Neuronal stem cell (in vitro differentiated cells): Measurements from ENCODE around the gene KCNJ6.

Source experiments
- DNase-seq: peaks from one replicate; pipeline ENCODE4 v3.0.0-alpha.2; 2013; ENCODE audit warnings: low spot score
- H2AFZ ChIP-seq: one replicate; pipeline ENCODE4 v1.6.1; 2013; ENCODE audit warnings: mild to moderate bottlenecking, low read length, inconsistent platforms
- H2AK5ac ChIP-seq: 2 replicates; pipeline ENCODE4 v1.6.1; 2013; ENCODE audit warnings: low read depth, mild to moderate bottlenecking, inconsistent platforms, low read length, moderate library complexity, mixed read lengths
- H2BK120ac ChIP-seq: 2 replicates; pipeline ENCODE4 v1.6.1; 2013; ENCODE audit warnings: low read depth, mild to moderate bottlenecking, inconsistent platforms, low read length, moderate library complexity, mixed read lengths
- H2BK12ac ChIP-seq: one replicate; pipeline ENCODE4 v1.6.1; 2013; ENCODE audit warnings: low read length, inconsistent platforms
- H2BK15ac ChIP-seq: 2 replicates; pipeline ENCODE4 v1.6.1; 2013; ENCODE audit warnings: mild to moderate bottlenecking, low read length, inconsistent platforms, mixed read lengths
- H2BK5ac ChIP-seq: one replicate; pipeline ENCODE4 v1.6.1; 2013; ENCODE audit warnings: inconsistent platforms, mild to moderate bottlenecking, low read length, moderate library complexity
- H3K14ac ChIP-seq: one replicate; pipeline ENCODE4 v1.6.1; 2013; ENCODE audit warnings: low read length, inconsistent platforms
- H3K18ac ChIP-seq: 2 replicates; pipeline ENCODE4 v1.6.1; 2013; ENCODE audit warnings: low read length, inconsistent platforms
- H3K23ac ChIP-seq: 2 replicates; pipeline ENCODE4 v1.6.1; 2013; ENCODE audit warnings: low read depth, mild to moderate bottlenecking, mixed read lengths, low read length, inconsistent platforms; ENCODE audit not compliant: poor library complexity
- H3K27ac ChIP-seq: replicated peaks from 3 replicates; pipeline ENCODE4 v1.5.1; 2013; ENCODE audit warnings: low read length, inconsistent platforms
- H3K27me3 ChIP-seq, 3 experiments: 2 replicates each; pipeline ENCODE4 v1.6.1; 2013; ENCODE audit warnings: low read length in 3 of 3, mild to moderate bottlenecking in 2 of 3, inconsistent platforms in 1 of 3, low read depth in 1 of 3, mixed read lengths in 1 of 3, moderate library complexity in 1 of 3; ENCODE audit not compliant: control insufficient read depth in 3 of 3, insufficient read depth in 3 of 3
- H3K36me3 ChIP-seq, 2 donors: replicated peaks in 1 of 2; 2 replicates each; pipeline ENCODE4 v1.6.1; 2013; ENCODE audit warnings: low read length in 2 of 2; ENCODE audit not compliant: control insufficient read depth in 2 of 2, insufficient read depth in 2 of 2
- H3K4ac ChIP-seq: 2 replicates; pipeline ENCODE4 v1.6.1; 2013; ENCODE audit warnings: inconsistent platforms, mild to moderate bottlenecking, low read length, moderate library complexity
- H3K4me1 ChIP-seq, 2 donors: 1 replicate in 1 of 2; 2 replicates in 1 of 2; pipeline ENCODE4 v1.6.1; 2013; ENCODE audit warnings: low read length in 2 of 2, low read depth in 1 of 2; ENCODE audit not compliant: control insufficient read depth in 2 of 2, insufficient read depth in 1 of 2
- H3K4me2 ChIP-seq: one replicate; pipeline ENCODE4 v1.6.1; 2013; ENCODE audit warnings: mild to moderate bottlenecking, low read length, inconsistent platforms; ENCODE audit not compliant: insufficient read depth, poor library complexity, severe bottlenecking
- H3K4me3 ChIP-seq, 2 donors: 2 replicates each; pipeline ENCODE4 v1.5.1; 2013; ENCODE audit warnings: low read length in 2 of 2, mild to moderate bottlenecking in 2 of 2, inconsistent platforms in 1 of 2, moderate library complexity in 1 of 2
- H3K79me1 ChIP-seq: one replicate; pipeline ENCODE4 v1.6.1; 2013; ENCODE audit warnings: low read depth, mild to moderate bottlenecking, inconsistent platforms, low read length, moderate library complexity
- H3K9ac ChIP-seq: one replicate; pipeline ENCODE4 v1.6.1; 2013; ENCODE audit warnings: mild to moderate bottlenecking, low read depth, low read length, inconsistent platforms; ENCODE audit not compliant: poor library complexity
- H3K9me3 ChIP-seq, 2 donors: replicated peaks in 1 of 2; 2 replicates each; pipeline versions ENCODE3 to v1.6.1; 2013; ENCODE audit warnings: low read length in 2 of 2, mild to moderate bottlenecking in 2 of 2, inconsistent platforms in 1 of 2, low read depth in 1 of 2, mixed read lengths in 1 of 2, moderate library complexity in 1 of 2; ENCODE audit not compliant: control insufficient read depth in 2 of 2, insufficient read depth in 1 of 2
- H4K8ac ChIP-seq: one replicate; pipeline ENCODE4 v1.6.1; 2013; ENCODE audit warnings: low read depth, mild to moderate bottlenecking, inconsistent platforms, low read length, moderate library complexity
- H4K91ac ChIP-seq: one replicate; pipeline ENCODE4 v1.6.1; 2013; ENCODE audit warnings: low read length, low read depth, mild to moderate bottlenecking, inconsistent platforms; ENCODE audit not compliant: poor library complexity
- WGBS, 2 donors: extraction: QIAGEN DNeasy Blood & Tissue Kit; methylation state at CpG; one replicate each; pipeline ENCODE4 v1.1.7; 2013; ENCODE audit warnings: missing lambda C conversion rate in 2 of 2, mixed read lengths in 1 of 2; ENCODE audit not compliant: insufficient read length in 2 of 2, insufficient replicate concordance in 1 of 2; ENCODE audit errors: extremely low coverage in 2 of 2; 5-methylcytosine and 5-hydroxymethylcytosine counted together

The KCNJ6 gene

DNA sequence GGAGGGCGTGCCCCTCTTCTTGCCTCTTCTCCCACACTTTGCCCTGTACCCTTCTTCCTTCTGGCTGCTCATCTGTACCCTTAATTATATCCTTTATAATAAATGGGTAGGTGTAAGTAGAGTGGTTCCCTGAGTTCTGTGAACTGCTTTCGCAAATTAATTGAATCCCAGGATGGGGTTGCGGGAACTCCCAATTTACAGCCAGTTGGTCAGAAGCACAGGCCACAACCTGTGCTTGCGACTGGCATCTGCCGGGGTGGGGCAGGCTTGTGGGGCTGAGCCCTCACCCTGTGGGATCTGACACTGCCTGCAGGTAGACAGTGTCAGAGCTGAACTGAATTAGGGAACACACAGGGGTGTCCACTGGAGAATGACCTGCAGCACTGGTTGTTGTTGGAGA, 244.9 kb downstream of the KCNJ6 start:
- Histone ChIP-seq H3K4me2 (no peak overlapping the region), H3K9me3 (no peaks in the 10 kb centered on the region), H2BK120ac (no peak overlapping the region), H3K18ac (no peak overlapping the region), H3K9ac (peak overlapping the region; percentile 50), H2BK12ac (no peak overlapping the region), H2AFZ (no peak overlapping the region), H4K8ac (no peak overlapping the region), H3K4me1 (peaks cover 0 to 1% of the 10 kb centered on the region in 2 donors), H3K4ac (no peak overlapping the region), H3K27ac (no peak overlapping the region), H2AK5ac (peak overlapping the region; percentile 40), H3K23ac (no peak overlapping the region), H3K36me3 (no peaks in the 10 kb centered on the region), H3K79me1 (no peaks in the 10 kb centered on the region), H2BK15ac (no peak overlapping the region), H3K14ac (no peak overlapping the region), H4K91ac (no peak overlapping the region), H3K27me3 (peaks cover 0 to 6% (median 2%) of the 10 kb centered on the region in 3 experiments), H3K4me3 (no peak overlapping the region), H2BK5ac (no peak overlapping the region)
- DNase-seq, result no peak
- WGBS, 2 donors, result no CpG with 5 or more reads among the region's 5 CpGs

DNA sequence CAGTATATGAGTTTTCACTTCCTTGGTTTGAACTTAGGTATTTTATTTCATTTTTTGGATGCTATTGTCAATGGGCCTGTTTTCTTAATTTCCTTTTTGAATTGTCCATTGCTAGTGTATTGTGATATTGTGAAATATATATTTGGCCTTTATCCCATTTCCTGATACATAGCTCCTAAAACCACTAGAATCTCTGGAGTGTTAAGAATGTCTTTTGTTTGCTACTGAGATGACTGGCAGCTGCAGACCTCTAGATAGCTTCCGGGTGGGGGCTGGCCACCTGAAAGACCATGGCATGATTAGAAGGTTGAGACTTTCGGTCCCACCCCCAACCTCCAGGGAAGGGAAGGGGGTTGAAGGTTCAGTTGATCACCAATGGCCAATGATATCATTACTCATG, 245.4 kb downstream of the KCNJ6 start:
- H2AFZ ChIP-seq, result no peak overlapping the region
- no peak overlapping the region for H4K91ac ChIP-seq
- H3K27ac ChIP-seq, result no peak overlapping the region
- H3K14ac ChIP-seq, result no peak overlapping the region
- no peak for DNase-seq
- H2BK5ac ChIP-seq, result no peak overlapping the region
- no peak overlapping the region for H4K8ac ChIP-seq
- H3K4me1 ChIP-seq, result peaks cover 0 to 1% of the 10 kb centered on the region in 2 donors
- peaks cover 0 to 6% (median 0%) of the 10 kb centered on the region in 3 experiments for H3K27me3 ChIP-seq
- H3K9ac ChIP-seq, result no peak overlapping the region
- no peak overlapping the region for H3K18ac ChIP-seq
- no peak overlapping the region for H3K4me2 ChIP-seq
- H3K23ac ChIP-seq, result no peak overlapping the region
- no peaks in the 10 kb centered on the region for H3K79me1 ChIP-seq
- H3K9me3 ChIP-seq, result no peaks in the 10 kb centered on the region
- no peak overlapping the region for H3K4ac ChIP-seq
- H2BK120ac ChIP-seq, result no peak overlapping the region
- no peak overlapping the region for H2BK15ac ChIP-seq
- WGBS, 2 donors, result no CpG with 5 or more reads among the region's 2 CpGs
- H2AK5ac ChIP-seq, result no peak overlapping the region
- no peak overlapping the region for H3K4me3 ChIP-seq
- no peaks in the 10 kb centered on the region for H3K36me3 ChIP-seq
- H2BK12ac ChIP-seq, result no peak overlapping the region

DNA sequence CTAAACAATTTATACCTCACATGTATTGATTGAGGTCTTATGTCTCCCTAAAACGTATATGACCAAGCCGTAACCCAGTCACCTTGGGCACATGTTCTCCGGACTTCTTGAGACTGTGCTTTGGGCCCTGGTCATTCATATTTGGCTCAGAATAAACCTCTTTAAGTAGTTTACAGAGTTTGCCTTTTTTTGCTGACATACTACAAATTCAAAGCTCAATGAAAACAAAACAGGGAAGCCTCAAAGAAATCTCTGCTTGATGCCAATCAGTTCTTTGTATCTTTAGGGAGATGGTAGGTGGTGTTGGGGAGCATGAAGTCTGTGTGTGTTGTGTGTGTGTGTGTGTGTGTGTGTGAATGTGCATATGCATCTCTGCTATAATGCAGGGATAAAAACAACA, 247.0 kb downstream of the KCNJ6 start:
- Histone ChIP-seq H4K91ac (no peak overlapping the region), H2BK15ac (no peak overlapping the region), H3K79me1 (no peaks in the 10 kb centered on the region), H3K18ac (no peak overlapping the region), H2BK12ac (no peak overlapping the region), H3K14ac (no peak overlapping the region), H3K23ac (no peak overlapping the region), H3K27ac (no peak overlapping the region), H3K4me3 (no peak overlapping the region), H3K4ac (no peak overlapping the region), H3K36me3 (no peaks in the 10 kb centered on the region), H3K4me1 (no peaks in the 10 kb centered on the region), H2AFZ (no peak overlapping the region), H4K8ac (no peak overlapping the region), H2BK5ac (no peak overlapping the region), H2BK120ac (no peak overlapping the region), H2AK5ac (no peak overlapping the region), H3K27me3 (peaks cover 0 to under 1% (median 0%) of the 10 kb centered on the region in 3 experiments), H3K9ac (no peak overlapping the region), H3K4me2 (no peak overlapping the region), H3K9me3 (peaks cover 0 to 7% of the 10 kb centered on the region in 2 donors)
- no peak for DNase-seq
- no CpG with 5 or more reads among the region's 3 CpGs for WGBS, 2 donors

DNA sequence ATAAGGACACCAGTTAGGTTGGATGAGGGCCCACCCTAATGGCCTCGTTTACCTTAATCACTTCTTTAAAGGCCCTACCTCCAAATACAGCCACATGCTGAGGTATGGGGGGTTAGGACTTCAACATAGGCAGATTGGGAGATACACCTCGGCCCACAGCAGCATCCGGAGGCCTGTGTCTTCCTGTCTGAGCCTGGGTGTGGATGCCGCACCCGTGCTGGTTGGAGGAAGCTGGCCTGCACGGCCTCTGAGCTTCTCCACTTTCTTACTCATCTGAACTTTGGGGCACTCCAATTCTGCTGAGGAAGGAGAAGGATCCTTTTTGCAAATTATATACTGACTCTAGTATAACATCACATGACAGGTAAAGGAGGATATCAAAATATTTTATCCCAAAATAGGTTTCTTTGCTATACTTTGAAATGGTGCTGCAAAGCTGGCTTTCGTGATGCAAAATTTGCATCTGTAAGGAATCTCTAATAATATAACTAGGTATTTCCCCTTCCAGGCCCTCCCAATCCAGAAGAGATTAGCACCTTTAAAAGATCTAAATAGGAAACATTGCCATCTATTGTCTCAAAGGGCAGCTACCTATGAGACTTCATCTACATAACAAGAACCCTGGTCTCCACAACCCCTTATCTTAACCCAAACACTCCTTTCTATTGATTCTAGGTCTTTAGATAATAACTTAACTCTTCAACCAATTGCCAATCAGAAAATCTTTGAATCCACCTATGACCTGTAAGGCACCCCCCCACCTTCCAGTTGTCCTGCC, 247.6 kb downstream of the KCNJ6 start:
- Histone ChIP-seq H3K9me3 (peaks cover 0 to 7% of the 10 kb centered on the region in 2 donors), H3K4me1 (no peaks in the 10 kb centered on the region), H2BK12ac (no peak overlapping the region), H3K9ac (no peak overlapping the region), H4K91ac (no peak overlapping the region), H4K8ac (no peak overlapping the region), H2BK120ac (no peak overlapping the region), H3K23ac (no peak overlapping the region), H2AK5ac (no peak overlapping the region), H2BK5ac (no peak overlapping the region), H3K4me3 (no peak overlapping the region), H2AFZ (no peak overlapping the region), H3K14ac (no peak overlapping the region), H3K79me1 (no peaks in the 10 kb centered on the region), H3K4me2 (no peak overlapping the region), H3K27ac (no peak overlapping the region), H2BK15ac (no peak overlapping the region), H3K18ac (no peak overlapping the region), H3K4ac (no peak overlapping the region), H3K36me3 (no peaks in the 10 kb centered on the region), H3K27me3 (no peaks in the 10 kb centered on the region)
- no peak for DNase-seq
- whole genome bisulfite sequencing, 2 donors, result no CpG with 5 or more reads among the region's 7 CpGs
